MM.1S (cell line): ENCODE measurements around the gene VSIR.

Source experiments
- DNase-seq: peaks from one replicate; pipeline ENCODE4 v3.0.0-alpha.2; 2015
- H2AFZ ChIP-seq: fragments of 300-600 bp; sonication (generic); 2 replicates; pipeline ENCODE4 v1.6.0; 2016; ENCODE audit warnings: antibody characterized with exemption, low read length
- H3F3A ChIP-seq: fragments of 300-600 bp; sonication (generic); 2 replicates; pipeline ENCODE4 v1.6.1; 2016; ENCODE audit warnings: mild to moderate bottlenecking, antibody characterized with exemption, low read length, moderate library complexity, mixed read lengths; ENCODE audit not compliant: insufficient read depth
- H3K27ac ChIP-seq: fragments of 300-600 bp; sonication (generic); 2 replicates; pipeline ENCODE4 v1.5.1; 2016; ENCODE audit warnings: mild to moderate bottlenecking, low read length
- H3K27me3 ChIP-seq: fragments of 300-600 bp; sonication (generic); replicated peaks from 2 replicates; pipeline ENCODE4 v1.6.0; 2016; ENCODE audit warnings: low read length; ENCODE audit not compliant: insufficient read depth
- H3K36me3 ChIP-seq: fragments of 300-600 bp; sonication (generic); replicated peaks from 2 replicates; pipeline ENCODE4 v1.6.1; 2016; ENCODE audit warnings: mild to moderate bottlenecking, low read length, mixed read lengths; ENCODE audit not compliant: insufficient read depth
- H3K4me1 ChIP-seq: fragments of 300-600 bp; sonication (generic); 2 replicates; pipeline ENCODE4 v1.6.1; 2016; ENCODE audit warnings: low read length, mixed read lengths
- H3K4me2 ChIP-seq: fragments of 300-600 bp; sonication (generic); 2 replicates; pipeline ENCODE4 v1.6.0; 2016; ENCODE audit warnings: low read depth, low read length
- H3K4me3 ChIP-seq: fragments of 300-600 bp; sonication (generic); 2 replicates; pipeline ENCODE4 v1.5.1; 2016; ENCODE audit warnings: low read length, mixed read lengths
- H3K79me2 ChIP-seq: fragments of 300-600 bp; sonication (generic); 2 replicates; pipeline ENCODE4 v1.6.1; 2016; ENCODE audit warnings: mixed run types, low read length, mixed read lengths
- H3K9ac ChIP-seq: fragments of 300-600 bp; sonication (generic); 2 replicates; pipeline ENCODE4 v1.6.1; 2016; ENCODE audit warnings: low read length, mixed read lengths
- H3K9me2 ChIP-seq: fragments of 300-600 bp; sonication (generic); replicated peaks from 2 replicates; pipeline ENCODE4 v1.6.1; 2016; ENCODE audit warnings: mild to moderate bottlenecking, low read length, mixed read lengths; ENCODE audit not compliant: insufficient read depth
- H3K9me3 ChIP-seq: fragments of 300-600 bp; sonication (generic); replicated peaks from 2 replicates; pipeline ENCODE4 v1.6.1; 2016; ENCODE audit warnings: mild to moderate bottlenecking, low read length, mixed read lengths; ENCODE audit not compliant: insufficient read depth
- H4K20me1 ChIP-seq: fragments of 300-600 bp; sonication (generic); 2 replicates; pipeline ENCODE4 v1.6.1; 2016; ENCODE audit warnings: mild to moderate bottlenecking, low read length, moderate library complexity, mixed read lengths; ENCODE audit not compliant: insufficient read depth
- CTCF ChIP-seq: fragments of 300-600 bp; sonication (generic); IDR thresholded peaks from 2 replicates; pipeline ENCODE4 v1.5.1; 2016; ENCODE audit warnings: antibody characterized with exemption, low read length, mixed read lengths
- EZH2 ChIP-seq: fragments of 300-600 bp; sonication (generic); optimal IDR thresholded peaks from 2 replicates; pipeline ENCODE3; 2017; ENCODE audit warnings: low read depth, mild to moderate bottlenecking, antibody characterized with exemption, low read length, mixed read lengths
- EZH2phosphoT487 ChIP-seq: fragments of 300-600 bp; sonication (generic); IDR thresholded peaks from 2 replicates; pipeline ENCODE4 v1.6.1; 2018; ENCODE audit warnings: antibody characterized with exemption, low read length

The VSIR gene

GRCh38 chr10:71715860-71716259 lies 57.5 kb downstream of the VSIR start:
- Histone ChIP-seq H3K9me2 (no peaks in the 10 kb centered on the region), H3K79me2 (no peaks in the 10 kb centered on the region), H3F3A (no peaks in the 10 kb centered on the region), H3K4me3 (no peak overlapping the region), H3K36me3 (no peaks in the 10 kb centered on the region), H3K27me3 (no peaks in the 10 kb centered on the region), H4K20me1 (no peaks in the 10 kb centered on the region), H3K4me1 (0 out of 2 replicates have a peak, but pooled peaks cover 7% of the 10 kb centered on the region), H3K9ac (no peak overlapping the region), H3K4me2 (no peak overlapping the region), H3K27ac (no peak overlapping the region), H3K9me3 (no peaks in the 10 kb centered on the region), H2AFZ (no peak overlapping the region)
- no peak for TF ChIP-seq CTCF
- no peak for TF ChIP-seq EZH2
- DNase-seq: no peak

- Histone ChIP-seq H3K4me3 (no peak overlapping the region), H3K9me2 (no peaks in the 10 kb centered on the region), H3K27ac (no peak overlapping the region), H2AFZ (no peak overlapping the region), H3K79me2 (no peaks in the 10 kb centered on the region), H3K9ac (no peak overlapping the region), H3K4me2 (no peak overlapping the region), H3K36me3 (no peaks in the 10 kb centered on the region), H3K27me3 (no peaks in the 10 kb centered on the region), H4K20me1 (no peaks in the 10 kb centered on the region), H3K4me1 (0 out of 2 replicates have a peak, but pooled peaks cover 7% of the 10 kb centered on the region), H3K9me3 (no peaks in the 10 kb centered on the region), H3F3A (no peaks in the 10 kb centered on the region)
- DNase-seq: no peak
- no peak for TF ChIP-seq EZH2
- TF ChIP-seq CTCF: no peak
- no peak for TF ChIP-seq EZH2phosphoT487
Measured at GRCh38 chr10:71715026-71715425, 58.3 kb downstream of the VSIR start.

GRCh38 chr10:71714592-71714991 lies 58.7 kb downstream of the VSIR start:
- H3K4me3 ChIP-seq: no peak overlapping the region
- H3K4me2 ChIP-seq: no peak overlapping the region
- 0 out of 2 replicates have a peak, but pooled peaks cover 7% of the 10 kb centered on the region for H3K4me1 ChIP-seq
- no peaks in the 10 kb centered on the region for H3F3A ChIP-seq
- H3K9me2 ChIP-seq: no peaks in the 10 kb centered on the region
- no peak for TF ChIP-seq EZH2
- no peak for TF ChIP-seq CTCF
- TF ChIP-seq EZH2phosphoT487: no peak
- no peaks in the 10 kb centered on the region for H3K36me3 ChIP-seq
- no peak overlapping the region for H3K27ac ChIP-seq
- no peak for DNase-seq
- H3K9me3 ChIP-seq: no peaks in the 10 kb centered on the region
- no peaks in the 10 kb centered on the region for H4K20me1 ChIP-seq
- no peak overlapping the region for H2AFZ ChIP-seq
- no peaks in the 10 kb centered on the region for H3K79me2 ChIP-seq
- H3K9ac ChIP-seq: no peak overlapping the region
- H3K27me3 ChIP-seq: no peaks in the 10 kb centered on the region
